ENCODE results near the gene MAPT. TPM values are rescaled to one million over a fixed set of nuclear protein-coding genes. Genes with fewer than 3 reads are reported as not detected.

The MAPT gene
- total RNA-seq (ENCODE audit: low replicate concordance) = 3.5 and 4.5 TPM in 2 replicates
- long read RNA-seq = 0 reads

- Mint-ChIP-seq H3K4me3 (peak within 1 kb of the TSS; percentile 86), H3K27me3 (peaks cover 79% of the 10 kb centered on the region), H3K27ac (peak within 1 kb of the TSS; percentile 57), H3K4me1 (ENCODE audit: unreplicated experiment) (no peaks in the 10 kb centered on the region), H3K9me3 (no peaks in the 10 kb centered on the region), H3K36me3 (no peaks in the 10 kb centered on the region)
- peak; percentile 98 for TF ChIP-seq CTCF (conservative IDR thresholded peaks at IDR 0.05)
- peak; percentile 96 for DNase-seq (ENCODE audit: extremely low spot score, unreplicated experiment)
These were observed at the start of gene MAPT for GRCh38 chr17:45894022-45894784. MAPT (plus strand) TSS chr17:45894554; CDS start chr17:45962338, 67,784 bp downstream.

- H3K4me3 Mint-ChIP-seq = no peak within 1 kb of the TSS
- DNase-seq (ENCODE audit: extremely low spot score, unreplicated experiment) = no peak
- H3K36me3 Mint-ChIP-seq = no peaks in the 10 kb centered on the region
- no peaks in the 10 kb centered on the region for H3K9me3 Mint-ChIP-seq
- H3K27me3 Mint-ChIP-seq = peaks cover 12% of the 10 kb centered on the region
- H3K27ac Mint-ChIP-seq = no peak within 1 kb of the TSS
- TF ChIP-seq CTCF (conservative IDR thresholded peaks at IDR 0.05) = no peak
- no peaks in the 10 kb centered on the region for H3K4me1 Mint-ChIP-seq (ENCODE audit: unreplicated experiment)
These were observed 49.5 kb upstream of the MAPT start, which contains the start of gene SPPL2C for GRCh38 chr17:45844695-45845375. SPPL2C (plus strand) TSS chr17:45844881; CDS start chr17:45844907, 26 bp downstream.

GRCh38 chr17:45845376-45846185, 48.8 kb upstream of the MAPT start:
- H3K27me3 Mint-ChIP-seq = peaks cover 15% of the 10 kb centered on the region

GRCh38 chr17:45846223-45846622, 48.1 kb upstream of the MAPT start:
- no peak for TF ChIP-seq CTCF (conservative IDR thresholded peaks at IDR 0.05)
- Mint-ChIP-seq H3K4me1 (ENCODE audit: unreplicated experiment) (no peaks in the 10 kb centered on the region), H3K27me3 (peaks cover 20% of the 10 kb centered on the region)

More at GRCh38 chr17:45845376-45846185, 48.8 kb upstream of the MAPT start:
- no peaks in the 10 kb centered on the region for H3K9me3 Mint-ChIP-seq
- no peak for TF ChIP-seq CTCF (conservative IDR thresholded peaks at IDR 0.05)
- DNase-seq (ENCODE audit: extremely low spot score, unreplicated experiment) = no peak
- H3K4me1 Mint-ChIP-seq (ENCODE audit: unreplicated experiment) = no peaks in the 10 kb centered on the region
- H3K4me3 Mint-ChIP-seq = no peak overlapping the region
- H3K36me3 Mint-ChIP-seq = no peaks in the 10 kb centered on the region
- no peak overlapping the region for H3K27ac Mint-ChIP-seq

GRCh38 chr17:45846646-45847045, 47.7 kb upstream of the MAPT start:
- no peaks in the 10 kb centered on the region for H3K36me3 Mint-ChIP-seq
- H3K4me1 Mint-ChIP-seq (ENCODE audit: unreplicated experiment) = no peaks in the 10 kb centered on the region

More at GRCh38 chr17:45846223-45846622, 48.1 kb upstream of the MAPT start:
- no peak overlapping the region for H3K27ac Mint-ChIP-seq
- H3K4me3 Mint-ChIP-seq = no peak overlapping the region
- no peaks in the 10 kb centered on the region for H3K9me3 Mint-ChIP-seq
- H3K36me3 Mint-ChIP-seq = no peaks in the 10 kb centered on the region
- DNase-seq (ENCODE audit: extremely low spot score, unreplicated experiment) = no peak

More at GRCh38 chr17:45846646-45847045, 47.7 kb upstream of the MAPT start:
- TF ChIP-seq CTCF (conservative IDR thresholded peaks at IDR 0.05) = no peak
- peaks cover 21% of the 10 kb centered on the region for H3K27me3 Mint-ChIP-seq
- no peaks in the 10 kb centered on the region for H3K9me3 Mint-ChIP-seq
- H3K27ac Mint-ChIP-seq = no peak overlapping the region
- no peak overlapping the region for H3K4me3 Mint-ChIP-seq
- no peak for DNase-seq (ENCODE audit: extremely low spot score, unreplicated experiment)
